OCI-LY7 (cell line): ENCODE measurements around the gene TFCP2. TPM values are rescaled to one million over a fixed set of nuclear protein-coding genes. Genes with fewer than 3 reads are reported as not detected.
A peak's percentile ranks its signal among the peaks of the same experiment; 100 is the strongest.

Experiments
- BruUV-seq: library from RNA; stranded (reverse); fragments of 400-500 nt; replicated peaks from 2 replicates; lab custom pipeline; 2021; lab: Mats Ljungman, UMichigan
- CTCF ChIA-PET: fragments of 300-600 bp; sonication (Branson Sonifier 250); formaldehyde crosslinking; loops from one replicate; lab custom pipeline; 2022; ENCODE audit warnings: antibody characterized with exemption; ENCODE audit not compliant: unreplicated experiment; lab: Charles Lee
- POLR2A ChIA-PET: fragments of 300-600 bp; sonication (Branson Sonifier 250); formaldehyde crosslinking; loops from one replicate; lab custom pipeline; 2022; ENCODE audit warnings: antibody characterized with exemption; lab: Charles Lee
- DNase-seq: peaks from one replicate; pipeline ENCODE4 v3.0.0-alpha.2; 2015; ENCODE audit warnings: low spot score
- H2AFZ ChIP-seq: fragments of 200-600 bp; sonication (generic), shearing (Covaris generic); 2 replicates; pipeline ENCODE4 v1.6.1; 2014; ENCODE audit warnings: mild to moderate bottlenecking, antibody characterized with exemption, low read length, moderate library complexity
- H3K27ac ChIP-seq: fragments of 200-600 bp; sonication (generic); 2 replicates; pipeline ENCODE4 v1.5.1; 2014; ENCODE audit warnings: mixed run types, low read depth, mild to moderate bottlenecking, moderate library complexity, low read length, inconsistent platforms; ENCODE audit not compliant: poor library complexity, severe bottlenecking
- H3K36me3 ChIP-seq: fragments of 200-600 bp; sonication (generic); 2 replicates; pipeline ENCODE4 v1.6.1; 2014; ENCODE audit warnings: mild to moderate bottlenecking, antibody characterized with exemption, low read length, moderate library complexity, mixed read lengths; ENCODE audit not compliant: insufficient read depth
- H3K4me1 ChIP-seq: fragments of 200-600 bp; sonication (generic); 2 replicates; pipeline ENCODE4 v1.5.1; 2014; ENCODE audit warnings: mild to moderate bottlenecking, low read length; ENCODE audit not compliant: insufficient read depth, poor library complexity, severe bottlenecking
- H3K4me2 ChIP-seq: fragments of 200-600 bp; sonication (generic); 2 replicates; pipeline ENCODE4 v1.6.1; 2014; ENCODE audit warnings: mild to moderate bottlenecking, low read length
- H3K4me3 ChIP-seq: fragments of 200-600 bp; sonication (generic); 2 replicates; pipeline ENCODE4 v1.5.1; 2014; ENCODE audit warnings: mild to moderate bottlenecking, low read depth, low read length; ENCODE audit not compliant: poor library complexity, severe bottlenecking
- H3K79me2 ChIP-seq: fragments of 200-600 bp; sonication (generic); 2 replicates; pipeline ENCODE4 v1.6.1; 2016; ENCODE audit warnings: low read depth, mild to moderate bottlenecking, low read length, moderate library complexity, mixed read lengths; ENCODE audit not compliant: insufficient read depth
- H3K9me2 ChIP-seq: fragments of 200-600 bp; sonication (generic); 2 replicates; pipeline ENCODE4 v1.6.1; 2016; ENCODE audit warnings: mild to moderate bottlenecking, low read length, mixed read lengths; ENCODE audit not compliant: insufficient read depth
- H3K9me3 ChIP-seq: fragments of 200-600 bp; sonication (generic); 2 replicates; pipeline ENCODE4 v1.6.1; 2014; ENCODE audit warnings: mild to moderate bottlenecking, mixed run types, low read length, mixed read lengths
- H4K20me1 ChIP-seq: fragments of 200-600 bp; sonication (generic); 2 replicates; pipeline ENCODE4 v1.6.1; 2014; ENCODE audit warnings: mild to moderate bottlenecking, antibody characterized with exemption, low read length, moderate library complexity, mixed read lengths; ENCODE audit not compliant: insufficient read depth
- EZH2phosphoT487 ChIP-seq: fragments of 200-600 bp; sonication (generic); IDR thresholded peaks from 2 replicates; pipeline ENCODE4 v1.6.1; 2018; ENCODE audit warnings: low read depth, borderline replicate concordance, mild to moderate bottlenecking, mixed run types, antibody characterized with exemption, low read length, moderate library complexity, mixed read lengths
- intact Hi-C: fragments of 100-400 bp; cut with micrococcal nuclease; formaldehyde crosslinking; loops from one replicate; pipeline ENCODE4 v1.10.0; 2022; ENCODE audit not compliant: unreplicated experiment
- total RNA-seq, 2 experiments: library from RNA; depleted of rRNA in 1 of 2; stranded (reverse); fragments of >200 nt in 1 of 2; shearing (Covaris generic) in 1 of 2; gene quantifications; 2 replicates each; pipeline ENCODE4 v1.2.3, GENCODE V29; 2014 to 2022
- TF ChIP-seq, protein P1 (sequence below): fragments of 200-600 bp; sonication (generic); conservative IDR thresholded peaks from 2 replicates; pipeline ENCODE4 v1.5.1; 2014; ENCODE audit warnings: mild to moderate bottlenecking, antibody characterized with exemption, low read length, moderate library complexity, mixed read lengths

Gene TFCP2
- total RNA-seq, 2 experiments from 2014 or later: 7.2 to 11.5 TPM

DNA sequence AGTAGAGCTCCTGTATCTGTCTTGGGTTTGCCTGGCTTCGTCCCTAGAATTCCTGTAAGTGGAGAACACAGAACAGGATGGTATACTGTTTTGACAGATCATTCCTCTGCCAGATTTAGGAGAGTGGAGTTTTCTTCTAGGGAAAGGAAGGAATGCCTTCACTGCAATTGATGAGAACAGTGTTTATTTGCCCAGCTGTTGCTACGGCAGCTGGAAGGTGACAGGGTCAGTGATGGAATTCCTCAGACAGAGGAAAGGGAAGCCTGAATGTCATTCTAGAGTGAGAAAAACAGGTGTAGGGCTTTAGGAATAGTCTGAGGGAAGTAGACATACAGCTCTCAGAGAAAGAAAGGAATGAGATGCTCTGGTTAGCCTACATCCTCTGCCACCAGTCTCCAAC, 101.3 kb downstream of the TFCP2 start:
- ChIA-PET CTCF (no interaction called here), POLR2A (interaction anchor here (0.6 kb wide), 1 partner anchor 10 kb away, joined by 3 read pairs; no protein-coding TSS in a partner anchor)
- H3K4me3 ChIP-seq: no peak overlapping the region
- no peaks in the 10 kb centered on the region for H4K20me1 ChIP-seq
- H2AFZ ChIP-seq: no peak overlapping the region
- peaks cover 7% of the 10 kb centered on the region for H3K4me1 ChIP-seq
- H3K79me2 ChIP-seq: no peaks in the 10 kb centered on the region
- H3K9me2 ChIP-seq: no peaks in the 10 kb centered on the region
- no peak overlapping the region for H3K27ac ChIP-seq
- peaks cover 58% of the 10 kb centered on the region; the same call in 1 of the 2 replicates for H3K36me3 ChIP-seq
- no peak for TF ChIP-seq EZH2phosphoT487
- TF ChIP-seq, protein P1, sequence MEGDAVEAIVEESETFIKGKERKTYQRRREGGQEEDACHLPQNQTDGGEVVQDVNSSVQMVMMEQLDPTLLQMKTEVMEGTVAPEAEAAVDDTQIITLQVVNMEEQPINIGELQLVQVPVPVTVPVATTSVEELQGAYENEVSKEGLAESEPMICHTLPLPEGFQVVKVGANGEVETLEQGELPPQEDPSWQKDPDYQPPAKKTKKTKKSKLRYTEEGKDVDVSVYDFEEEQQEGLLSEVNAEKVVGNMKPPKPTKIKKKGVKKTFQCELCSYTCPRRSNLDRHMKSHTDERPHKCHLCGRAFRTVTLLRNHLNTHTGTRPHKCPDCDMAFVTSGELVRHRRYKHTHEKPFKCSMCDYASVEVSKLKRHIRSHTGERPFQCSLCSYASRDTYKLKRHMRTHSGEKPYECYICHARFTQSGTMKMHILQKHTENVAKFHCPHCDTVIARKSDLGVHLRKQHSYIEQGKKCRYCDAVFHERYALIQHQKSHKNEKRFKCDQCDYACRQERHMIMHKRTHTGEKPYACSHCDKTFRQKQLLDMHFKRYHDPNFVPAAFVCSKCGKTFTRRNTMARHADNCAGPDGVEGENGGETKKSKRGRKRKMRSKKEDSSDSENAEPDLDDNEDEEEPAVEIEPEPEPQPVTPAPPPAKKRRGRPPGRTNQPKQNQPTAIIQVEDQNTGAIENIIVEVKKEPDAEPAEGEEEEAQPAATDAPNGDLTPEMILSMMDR: no peak
- intact Hi-C loops: no loop called here
- DNase-seq: no peak
- no TSS peak for BruUV-seq
- H3K4me2 ChIP-seq: no peak overlapping the region
- H3K9me3 ChIP-seq: no peaks in the 10 kb centered on the region

DNA sequence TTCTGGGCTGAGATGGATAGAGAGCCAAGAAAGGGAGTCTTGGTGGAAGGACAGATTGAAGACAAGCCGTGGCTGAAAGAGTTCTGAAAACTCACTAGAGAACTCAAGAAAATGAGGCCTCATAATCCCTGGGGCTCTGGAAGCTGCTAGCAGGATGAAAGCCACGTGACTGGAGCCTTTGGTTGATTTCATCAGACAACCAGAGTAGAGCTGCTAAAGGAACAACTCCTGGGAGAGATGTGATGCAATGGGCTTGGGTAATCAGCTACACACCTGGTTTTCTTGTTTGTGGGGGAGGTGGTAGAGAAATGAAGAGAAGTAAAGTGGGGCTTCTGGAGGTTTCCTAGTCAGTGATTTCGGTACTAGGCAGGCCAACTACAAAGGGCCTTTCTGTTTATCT, 102.9 kb downstream of the TFCP2 start:
- Histone ChIP-seq H3K9me2 (no peaks in the 10 kb centered on the region), H3K36me3 (peaks cover 62% of the 10 kb centered on the region; the same call in 1 of the 2 replicates), H3K4me1 (no peaks in the 10 kb centered on the region), H3K9me3 (no peaks in the 10 kb centered on the region), H2AFZ (no peak overlapping the region), H3K27ac (no peak overlapping the region), H3K4me3 (no peak overlapping the region), H3K79me2 (no peaks in the 10 kb centered on the region), H4K20me1 (no peaks in the 10 kb centered on the region), H3K4me2 (no peak overlapping the region)
- BruUV-seq: TSS peak; percentile 66
- intact Hi-C loops: no loop called here
- TF ChIP-seq, protein P1: no peak
- TF ChIP-seq EZH2phosphoT487: no peak
- DNase-seq: no peak
- ChIA-PET POLR2A (interaction anchor here (1.0 to 1.1 kb wide), 2 partner anchors 9 to 17 kb away, joined by 3 to 4 read pairs; no protein-coding TSS in a partner anchor), CTCF (no interaction called here)

DNA sequence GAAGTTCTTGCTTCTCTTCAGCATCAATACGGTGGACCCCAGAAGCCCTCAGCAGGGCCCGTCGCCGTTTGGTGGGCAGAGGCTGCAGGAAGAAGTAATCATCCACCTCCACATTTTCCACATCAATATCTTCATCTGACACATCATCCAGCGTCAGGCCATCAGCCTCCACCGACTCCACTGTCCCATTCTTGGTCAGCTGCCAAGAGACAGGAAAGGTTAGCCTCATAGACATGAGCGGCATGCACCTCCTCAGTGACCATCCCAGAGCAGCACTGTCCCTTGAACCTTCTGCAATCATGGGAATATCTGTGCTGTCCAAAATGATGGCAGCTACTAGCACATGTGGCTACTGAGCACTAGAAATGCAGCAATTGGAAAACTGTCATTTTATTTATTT, 105.2 kb downstream of the TFCP2 start:
- Histone ChIP-seq H3K79me2 (no peaks in the 10 kb centered on the region), H3K27ac (no peak overlapping the region), H3K9me2 (no peaks in the 10 kb centered on the region), H3K4me3 (no peak overlapping the region), H3K36me3 (peaks cover 74% of the 10 kb centered on the region), H3K4me2 (no peak overlapping the region), H4K20me1 (no peaks in the 10 kb centered on the region), H3K9me3 (no peaks in the 10 kb centered on the region), H3K4me1 (no peaks in the 10 kb centered on the region), H2AFZ (no peak overlapping the region)
- DNase-seq: no peak
- POLR2A ChIA-PET: no interaction called here
- TF ChIP-seq, protein P1: no peak
- TF ChIP-seq EZH2phosphoT487: no peak
- BruUV-seq: no TSS peak
- CTCF ChIA-PET: no interaction called here
- intact Hi-C loops: no loop called here
